Limb (tissue), 2 donors: ENCODE measurements around the gene RAMACL.
A peak's percentile ranks its signal among the peaks of the same experiment; 100 is the strongest.
"Not testable (repeated sequence)": the region's sequence is repeated elsewhere in the genome, so short reads cannot be mapped to it uniquely, and the experiment has no call there.

Experiments used
- DNase-seq, 2 donors: peaks; one replicate each; pipeline ENCODE4 v3.0.0-alpha.2; 2016; ENCODE audit errors: extremely low spot score in 2 of 2

Gene RAMACL

DNA sequence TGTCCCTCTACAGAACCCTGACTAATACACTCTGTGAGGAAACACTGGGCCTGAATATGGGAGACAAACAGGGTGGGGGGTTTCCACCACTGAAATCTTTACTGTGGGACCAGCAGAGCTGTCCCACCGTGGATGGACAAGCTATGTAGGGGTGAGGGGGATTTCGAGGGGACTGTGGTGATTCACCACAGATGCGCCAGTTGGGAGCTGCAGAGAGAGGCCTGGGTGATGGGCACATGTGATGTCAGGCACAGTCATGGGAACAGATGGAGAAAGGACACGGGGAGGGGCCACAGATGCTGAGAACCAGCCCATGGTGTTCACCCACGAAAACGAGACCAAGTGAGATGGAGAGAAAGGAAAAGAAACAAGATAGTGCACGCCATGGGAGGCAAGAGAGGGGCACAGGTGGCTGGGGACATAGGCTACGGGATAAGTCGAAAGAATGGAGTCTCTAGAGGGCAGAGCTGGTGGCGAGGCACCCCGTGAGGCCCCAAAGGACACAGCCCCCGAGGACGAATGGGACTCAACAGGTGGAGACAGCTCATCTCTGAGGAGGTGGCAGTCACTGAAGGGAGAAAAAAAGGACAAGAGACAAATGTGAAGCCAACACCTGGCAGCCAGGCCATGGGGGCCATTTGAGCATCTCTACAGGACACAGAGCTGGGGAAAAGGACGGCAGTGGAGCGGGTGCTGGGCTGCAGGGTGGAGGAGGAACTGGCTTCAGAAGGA is 10.5 kb upstream of the RAMACL start:
- DNase-seq, result no peak

DNA sequence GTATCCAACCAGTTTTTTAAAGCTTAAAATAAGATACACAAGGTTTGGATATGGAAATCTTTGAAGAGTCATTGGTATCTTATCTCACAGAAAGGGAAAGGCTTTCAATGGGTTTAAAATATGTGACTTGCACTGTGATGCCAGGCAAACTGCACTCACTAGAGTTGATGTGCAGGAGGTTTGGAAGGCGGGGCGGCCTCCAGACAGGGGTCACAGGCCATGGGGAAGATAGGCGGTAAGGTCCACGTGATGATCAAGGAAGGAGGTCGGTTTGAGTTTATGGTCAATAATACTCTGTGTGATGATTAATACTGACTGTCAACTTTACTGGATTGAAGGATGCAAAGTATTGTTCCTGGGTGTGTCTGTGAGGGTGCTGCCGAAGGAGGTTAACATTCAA is 9.5 kb upstream of the RAMACL start:
- DNase-seq, result no peak

DNA sequence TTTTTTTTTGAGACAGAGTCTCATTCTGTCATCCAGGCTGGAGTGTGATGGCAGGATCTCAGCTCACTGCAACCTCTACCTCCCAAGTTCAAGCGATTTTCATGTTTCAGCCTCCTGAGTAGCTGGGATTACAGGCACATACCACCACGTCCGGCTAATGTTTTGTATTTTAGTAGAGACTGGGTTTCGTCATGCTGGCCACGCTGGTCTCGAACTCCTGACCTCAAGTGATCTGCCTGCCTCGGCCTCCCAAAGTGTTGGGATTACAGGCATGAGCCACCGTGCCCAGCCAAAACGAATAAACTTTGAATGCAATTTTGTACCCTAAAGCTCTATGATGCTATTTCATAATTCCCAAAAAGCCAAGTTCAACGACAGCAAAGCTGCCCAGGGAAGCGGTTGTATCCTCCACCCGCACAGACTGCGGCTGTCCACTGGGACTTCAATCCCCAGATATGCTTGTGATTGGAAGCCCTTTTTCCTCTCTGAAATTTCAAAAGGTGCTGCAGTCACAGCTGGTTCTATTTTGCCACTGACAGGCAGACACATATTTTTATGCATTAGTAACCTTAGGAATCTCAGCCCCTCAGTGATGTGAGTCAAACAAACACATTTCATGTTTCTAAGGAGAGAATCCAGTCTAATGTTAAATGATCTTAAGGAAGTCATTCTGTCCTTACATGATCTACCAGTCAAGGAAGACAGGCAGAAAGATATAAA is 8.7 kb upstream of the RAMACL start:
- DNase-seq, result no peak

DNA sequence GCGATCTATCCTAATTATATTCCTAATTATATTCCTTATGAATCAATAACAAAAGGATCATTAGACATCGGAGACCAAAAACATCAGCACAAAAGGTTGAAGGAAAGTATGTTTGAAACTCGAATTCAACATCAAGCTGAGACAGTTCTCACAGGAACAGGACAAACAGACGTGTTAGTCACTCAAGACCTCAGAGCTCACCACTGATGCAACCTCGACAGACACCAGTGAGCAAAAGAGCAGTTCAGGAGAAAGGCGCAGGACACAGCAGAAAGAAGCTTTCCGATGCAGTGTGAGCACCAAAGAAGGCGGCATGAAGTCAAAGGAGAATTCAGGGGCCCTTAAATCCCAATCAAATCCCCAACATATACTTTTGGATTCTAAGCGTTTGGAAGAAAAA is 6.3 kb upstream of the RAMACL start:
- no peak for DNase-seq

DNA sequence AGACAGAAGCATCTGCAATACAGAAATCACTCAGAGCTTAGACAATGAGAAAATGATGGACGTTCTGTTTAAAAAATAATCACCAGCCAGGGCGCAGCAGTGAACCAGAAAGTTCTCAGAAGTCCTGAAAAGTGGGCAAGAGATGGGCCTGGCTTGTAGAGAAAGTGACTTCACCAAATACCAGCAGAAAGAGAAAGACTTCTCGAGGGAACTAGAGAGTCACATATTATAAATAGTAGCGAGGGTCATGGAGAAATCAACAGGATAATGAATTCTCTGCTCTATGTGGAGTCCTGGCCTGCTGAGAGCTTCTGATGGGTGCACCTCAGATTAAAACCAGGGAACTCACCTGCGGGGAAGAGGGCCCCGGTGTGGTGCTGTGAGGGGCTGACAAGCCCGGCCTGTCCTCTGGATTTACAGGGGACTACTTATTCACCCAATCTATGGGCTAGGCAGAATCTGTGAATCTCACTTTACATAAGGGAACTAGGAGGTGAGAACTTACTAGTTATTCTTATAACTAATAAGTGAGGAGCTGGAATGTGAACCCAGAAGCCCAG is 5.6 kb upstream of the RAMACL start:
- DNase-seq, result no peak

DNA sequence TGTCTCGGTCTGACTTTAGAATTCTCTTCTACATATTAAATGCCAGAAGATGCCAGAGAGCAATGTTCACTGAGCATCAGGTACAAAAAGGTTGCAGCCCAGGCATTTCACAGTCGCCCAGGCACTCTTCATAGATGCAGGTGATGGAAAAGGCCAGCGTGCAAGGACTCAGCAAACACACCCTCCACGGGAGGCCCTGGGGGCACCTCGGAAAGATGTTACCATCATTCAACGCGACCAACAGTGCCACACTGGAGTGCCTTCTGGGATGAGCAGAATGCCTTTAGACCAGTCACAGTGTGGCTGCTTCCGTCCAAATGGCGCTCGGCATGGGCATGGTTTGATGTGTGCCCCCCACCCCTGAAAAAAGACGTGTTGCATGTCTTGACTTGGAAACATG is 4.5 kb upstream of the RAMACL start:
- DNase-seq, result no peak

DNA sequence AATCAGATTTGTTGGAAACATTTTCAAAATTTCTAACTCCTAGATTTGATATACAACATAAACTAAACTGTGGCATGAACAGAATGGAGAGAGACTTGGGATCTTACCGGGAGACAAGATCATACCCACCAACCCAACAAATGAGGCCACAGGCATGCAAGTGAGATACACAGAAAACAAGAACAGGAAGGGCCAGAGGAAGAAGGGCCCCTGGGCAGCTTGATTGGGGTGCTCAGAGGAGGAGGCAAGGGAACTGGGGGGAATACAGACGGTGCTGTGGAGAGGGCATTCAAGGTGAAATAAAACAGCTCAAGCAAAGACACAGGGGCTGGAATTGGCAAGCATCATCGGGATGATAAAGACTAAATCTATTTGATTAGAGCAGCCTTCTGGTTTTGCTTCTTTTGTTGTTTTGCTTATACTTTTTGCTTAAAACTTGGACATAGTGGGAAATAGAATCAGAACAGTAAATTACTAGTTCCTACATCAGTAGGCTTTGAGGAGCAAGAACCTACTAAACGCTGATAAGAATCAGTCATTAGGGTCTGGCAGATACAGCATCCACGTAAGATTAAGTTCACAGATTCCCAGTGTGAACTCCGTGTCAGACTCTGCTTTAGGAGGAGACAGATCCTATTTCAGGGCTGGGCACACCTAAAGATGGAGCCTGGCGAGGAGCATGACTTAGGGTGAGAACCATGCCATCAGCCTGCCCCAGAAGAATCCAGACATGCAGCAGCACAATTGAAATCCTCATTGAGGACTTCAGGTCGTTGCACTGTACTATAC is 3.5 kb upstream of the RAMACL start:
- no peak for DNase-seq

DNA sequence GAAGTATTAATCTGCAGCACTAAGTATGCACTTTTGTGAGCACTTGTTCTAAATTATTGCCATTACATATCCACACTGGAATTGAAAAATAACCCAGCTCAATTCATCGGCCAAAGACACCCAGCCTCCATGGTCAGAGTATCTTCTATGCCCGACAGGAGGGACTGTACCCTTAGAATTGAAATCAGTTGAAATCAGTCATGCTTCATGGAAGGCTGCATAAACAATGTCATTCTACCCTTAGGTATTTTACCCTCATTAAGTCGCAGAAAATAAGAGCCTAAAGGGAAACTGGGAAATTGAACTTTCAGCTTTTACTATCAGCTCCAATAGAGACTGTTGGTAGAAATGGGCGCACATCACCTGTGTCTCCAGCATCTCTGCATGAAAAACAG is 2.9 kb upstream of the RAMACL start:
- DNase-seq, result no peak

DNA sequence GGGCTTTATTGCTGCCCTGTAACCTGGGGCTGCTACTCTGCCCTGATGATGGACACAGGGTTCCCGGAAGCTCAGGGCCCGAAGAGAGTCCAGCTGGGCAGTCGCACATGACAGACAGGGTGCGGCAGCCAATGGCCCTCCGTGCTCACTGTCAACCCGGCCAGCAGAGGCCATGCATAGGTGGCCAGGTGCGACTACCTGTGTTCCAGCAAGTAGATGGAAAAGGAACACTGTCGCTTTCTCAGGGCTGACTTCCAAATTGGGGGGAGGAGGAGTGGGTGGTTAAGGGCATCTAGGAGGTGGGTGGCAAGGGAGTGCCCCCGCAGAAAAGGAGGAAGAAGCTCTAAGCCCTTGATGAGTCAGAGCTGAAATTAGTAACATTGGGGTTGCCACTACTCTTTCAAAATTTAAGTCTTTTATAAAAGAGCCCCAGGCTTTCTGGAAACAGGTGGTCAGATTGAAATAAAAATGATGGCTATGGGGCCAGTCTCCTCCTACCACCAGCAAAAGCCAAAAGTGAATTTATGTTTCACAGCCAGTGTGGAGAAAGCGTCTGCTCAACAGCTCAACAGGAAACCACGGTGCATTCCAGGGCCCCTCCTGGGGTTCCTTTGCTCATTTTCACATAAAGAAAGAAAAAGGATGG is 2.3 kb upstream of the RAMACL start:
- peak in 1 of 2 donors; percentile 33 for DNase-seq

DNA sequence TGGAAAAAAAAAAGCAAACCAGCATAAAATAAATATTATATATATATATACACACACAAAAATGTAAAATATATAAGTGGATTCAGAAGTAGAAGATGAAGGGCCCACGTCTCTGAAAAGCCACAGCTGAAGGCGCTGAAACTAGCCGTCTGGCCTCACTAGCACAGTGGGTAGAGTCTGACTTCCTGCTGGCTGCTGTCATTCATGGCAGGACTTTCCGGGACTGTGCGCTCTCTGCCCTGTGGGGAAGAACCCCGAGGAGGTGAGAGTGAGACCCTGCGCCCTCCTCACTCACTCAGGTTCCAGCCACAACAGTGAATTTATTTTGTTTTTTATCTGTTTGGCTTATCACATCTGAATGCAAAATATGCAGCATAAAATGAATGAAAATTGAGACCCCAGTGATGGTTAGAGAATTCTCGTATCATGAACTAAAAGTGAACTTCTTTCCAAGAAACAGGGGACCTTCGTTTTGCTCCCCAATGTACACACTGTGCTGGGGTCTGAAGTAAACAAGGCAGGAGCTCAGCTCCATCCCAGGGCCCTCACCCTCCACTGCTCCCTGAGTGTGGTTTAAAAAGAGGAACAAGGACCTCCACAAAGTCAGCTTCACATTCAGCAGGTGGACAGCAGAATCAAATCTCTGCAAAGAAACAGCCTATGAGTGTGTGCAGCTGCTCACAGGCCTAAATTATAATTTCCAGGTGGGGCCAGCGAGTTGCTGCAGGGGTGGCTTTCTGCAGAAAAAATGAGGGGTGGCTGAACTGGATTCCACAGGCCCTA is 1.3 kb upstream of the RAMACL start:
- no peak for DNase-seq

DNA sequence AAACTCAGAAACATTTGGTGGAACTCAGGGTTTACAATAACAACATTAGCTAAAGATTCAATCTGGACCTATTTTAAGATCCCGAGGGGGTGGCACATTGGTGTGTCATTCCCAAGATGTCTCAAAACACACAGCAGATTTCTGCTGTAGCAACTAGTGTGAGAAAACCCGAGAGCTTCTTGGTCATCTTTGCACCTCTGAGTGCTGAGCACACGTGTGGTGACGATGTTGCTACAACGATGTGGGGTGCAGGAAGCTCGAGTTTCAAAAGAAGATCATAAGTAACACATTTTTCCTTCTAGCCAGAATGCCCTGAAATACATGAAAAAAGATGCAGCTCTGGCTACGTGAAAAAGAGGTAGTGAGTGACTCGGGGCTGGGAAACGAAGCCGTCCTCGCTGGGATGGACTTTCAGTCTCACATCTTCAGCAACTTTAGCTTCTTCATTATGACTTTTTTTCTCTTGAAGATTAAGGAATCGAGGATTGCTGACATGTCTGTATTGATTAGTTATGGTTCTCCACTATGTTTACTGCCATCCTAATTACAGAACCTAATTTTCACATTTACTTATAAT is 1.5 kb downstream of the RAMACL start:
- DNase-seq, result no peak

DNA sequence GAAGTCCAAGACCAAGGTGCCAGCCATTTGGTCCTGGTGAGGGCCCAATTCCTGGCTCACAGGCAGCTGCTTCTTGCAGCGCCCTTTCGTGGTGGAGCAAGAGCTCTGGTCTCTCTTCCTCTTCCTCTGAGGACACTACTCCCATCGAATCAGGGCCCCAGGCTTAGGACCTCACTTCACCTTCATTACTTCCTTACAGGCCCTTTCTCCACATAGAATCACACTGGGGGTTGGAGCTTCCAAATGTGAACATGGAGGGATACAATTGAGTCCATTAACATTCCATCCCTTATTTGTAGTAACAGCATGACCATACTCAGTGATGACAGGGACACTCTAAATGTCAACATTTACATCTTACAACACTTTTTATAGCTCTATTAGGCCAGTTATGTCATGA is 2.3 kb downstream of the RAMACL start:
- DNase-seq, result no peak

DNA sequence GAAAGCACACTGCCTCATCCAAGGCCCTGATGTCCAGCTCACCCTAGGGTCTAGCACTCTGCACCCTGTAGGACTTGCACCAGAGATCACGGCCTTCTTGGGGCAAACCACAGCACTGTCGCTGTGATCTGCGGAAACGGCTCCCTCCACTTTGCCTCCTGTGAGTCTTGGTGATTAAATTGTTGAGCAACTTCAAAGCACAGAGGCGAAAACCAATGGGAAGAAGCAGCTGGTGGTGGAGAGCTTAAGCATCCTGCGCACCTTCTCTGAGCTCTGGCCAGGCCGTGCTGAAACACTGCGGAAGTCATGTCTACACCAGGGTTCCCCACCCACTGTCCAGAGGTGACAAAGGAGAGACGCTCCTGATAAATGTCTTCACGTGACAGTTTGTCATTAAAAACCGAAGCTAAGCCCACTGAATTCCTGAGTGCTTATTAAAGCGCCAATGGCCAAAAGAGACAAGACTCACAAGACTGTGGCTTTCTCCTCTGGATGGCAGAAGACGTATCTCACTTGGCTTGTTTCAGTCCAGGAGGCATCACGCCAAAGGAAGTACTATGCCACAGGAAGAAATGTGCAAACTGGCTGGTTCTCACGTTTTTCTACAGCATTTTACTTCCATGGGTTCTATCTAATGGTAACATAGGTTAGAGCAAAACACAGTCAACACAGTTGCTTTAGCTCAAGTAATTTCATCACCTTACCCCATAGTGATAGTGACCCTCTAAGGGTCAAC is 3.1 kb downstream of the RAMACL start:
- no peak for DNase-seq

DNA sequence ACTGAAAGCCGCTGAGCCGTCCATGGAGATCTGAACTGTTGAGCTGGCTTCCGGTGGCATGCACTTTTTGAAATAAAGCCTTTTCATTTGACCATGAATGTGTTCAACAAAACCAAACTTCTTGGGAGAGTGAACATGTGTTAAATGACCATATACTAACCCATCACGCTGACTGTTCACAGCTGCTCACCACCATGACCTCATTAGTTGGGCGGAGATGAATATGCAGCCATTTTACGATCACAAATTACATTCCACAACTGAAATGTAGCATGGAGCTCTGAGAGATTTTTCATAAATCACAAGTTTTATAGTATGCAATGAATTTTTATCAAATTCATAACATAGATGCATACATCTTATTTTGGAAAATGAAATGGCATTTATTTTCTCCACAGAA is 4.2 kb downstream of the RAMACL start:
- DNase-seq, result peak in 1 of 2 donors; percentile 46

DNA sequence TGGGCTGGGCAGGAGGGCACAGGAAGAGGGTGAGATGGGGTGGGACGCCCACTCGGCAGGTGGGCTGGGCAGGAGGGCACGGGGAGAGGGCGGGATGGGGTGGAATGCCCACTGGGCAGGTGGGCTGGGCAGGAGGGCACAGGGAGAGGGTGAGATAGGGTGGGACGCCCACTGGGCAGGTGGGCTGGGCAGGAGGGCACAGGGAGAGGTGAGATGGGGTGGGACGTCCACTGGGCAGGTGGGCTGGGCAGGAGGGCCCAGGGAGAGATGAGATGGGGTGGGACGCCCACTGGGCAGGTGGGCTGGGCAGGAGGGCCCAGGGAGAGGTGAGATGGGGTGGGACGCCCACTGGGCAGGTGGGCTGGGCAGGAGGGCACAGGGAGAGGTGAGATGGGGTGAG is 4.7 kb downstream of the RAMACL start:
- DNase-seq, result not testable (repeated sequence)

DNA sequence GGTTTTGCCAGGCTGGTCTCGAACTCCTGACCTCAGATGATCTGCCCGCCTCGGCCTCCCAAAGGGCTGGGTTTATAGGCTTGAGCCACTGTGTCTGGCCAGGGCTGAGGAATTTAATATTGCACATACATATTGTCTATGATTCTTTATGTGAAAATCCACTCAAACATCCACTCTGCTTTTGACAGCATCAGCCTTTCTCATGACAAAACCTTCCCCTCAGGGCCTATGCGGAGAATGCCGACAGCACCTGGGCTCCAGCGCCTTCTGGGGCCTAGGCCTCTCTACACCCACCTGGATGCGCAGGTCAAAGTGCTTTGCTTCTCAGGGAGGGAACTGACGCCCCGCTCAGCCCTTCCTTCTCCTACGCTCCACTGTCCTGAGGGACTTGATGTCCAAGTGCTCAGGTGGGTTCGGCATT is 5.4 kb downstream of the RAMACL start:
- no peak for DNase-seq

DNA sequence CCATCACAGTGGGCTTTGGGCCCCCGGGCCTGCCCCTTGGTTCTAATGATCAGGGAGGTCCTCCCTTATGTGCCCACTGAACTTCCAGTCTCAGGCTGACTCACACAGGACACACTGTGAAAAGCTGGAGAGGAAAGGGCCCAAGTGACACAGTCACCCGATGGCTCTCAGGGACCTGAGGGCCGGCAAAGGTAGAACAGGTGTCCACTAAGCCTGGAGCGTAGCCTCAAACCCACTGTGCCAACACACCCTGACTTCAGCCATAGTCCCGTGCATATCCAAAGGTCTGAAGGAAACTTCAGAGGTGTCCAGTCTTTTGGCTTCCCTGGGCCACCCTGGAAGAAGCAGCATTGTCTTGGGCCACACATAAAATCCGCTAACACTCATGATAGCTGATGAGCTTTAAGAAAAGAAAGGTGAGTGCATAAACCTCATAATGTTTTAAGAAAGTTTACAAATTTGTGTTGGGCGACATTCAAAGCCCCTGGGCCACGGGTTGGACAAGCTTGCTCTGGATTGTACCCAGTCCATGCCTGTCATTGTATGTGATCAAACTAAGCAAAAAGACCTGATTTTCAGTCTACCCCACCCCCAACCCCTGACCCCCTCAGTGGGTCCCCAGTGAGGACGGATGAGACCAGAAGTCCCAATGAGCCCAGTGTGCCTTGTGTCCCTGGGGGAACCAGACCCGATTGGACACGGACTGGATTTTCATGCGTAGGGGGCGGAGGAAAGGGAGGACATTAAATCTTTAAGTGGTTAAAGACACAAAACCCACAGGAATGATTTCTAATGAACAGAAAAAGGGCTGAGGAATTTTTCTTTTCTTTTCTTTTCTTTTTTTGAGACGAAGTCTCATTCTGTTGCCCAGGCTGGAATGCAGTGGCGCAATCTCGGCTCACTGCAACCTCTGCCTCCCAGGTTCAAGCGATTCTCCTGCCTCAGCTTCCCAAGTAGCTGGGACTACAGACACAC is 6.1 kb downstream of the RAMACL start:
- no peak for DNase-seq

DNA sequence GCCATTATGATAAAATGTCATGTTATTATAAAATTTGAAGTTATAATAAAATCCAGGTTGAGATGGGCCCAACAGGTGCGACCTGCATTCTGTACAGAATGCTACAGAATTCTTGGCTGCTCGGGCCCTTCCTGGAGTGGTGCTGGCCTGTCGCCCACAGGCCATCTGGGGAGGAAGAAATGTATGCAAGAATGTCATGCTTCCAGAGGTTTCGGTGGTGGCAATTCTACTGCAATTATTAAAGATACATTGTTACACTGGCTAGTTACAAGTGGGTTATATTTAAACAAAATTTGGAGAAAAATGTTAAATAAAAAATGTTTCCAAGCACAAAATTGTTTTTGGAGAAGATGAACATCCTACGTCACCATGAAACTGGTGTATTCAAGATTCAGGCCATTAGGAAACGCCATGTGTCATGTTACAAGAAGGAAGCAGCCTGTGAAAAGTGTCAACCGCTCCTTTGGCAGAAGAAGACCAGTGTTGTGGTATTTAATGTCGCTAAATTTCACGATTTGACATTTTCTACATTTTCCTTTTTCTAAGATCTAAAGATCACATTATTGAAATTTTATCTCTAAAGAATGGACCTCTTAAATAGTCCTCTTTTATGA is 7.1 kb downstream of the RAMACL start:
- DNase-seq, result peak in 1 of 2 donors; percentile 44
